HEK293 (cell line): Measurements from ENCODE around the gene SYNDIG1L.

Experiments
- CTCF ChIA-PET: fragments of 350-600 bp; formaldehyde crosslinking; extraction: SDS; loops from one replicate; lab custom pipeline; 2021; ENCODE audit warnings: antibody characterized with exemption; lab: Yijun Ruan, JAX
- POLR2A ChIA-PET: fragments of 300-600 bp; formaldehyde crosslinking; extraction: SDS; loops from one replicate; lab custom pipeline; 2020; ENCODE audit warnings: antibody characterized with exemption, inconsistent platforms; lab: Yijun Ruan, JAX
- H3K27ac ChIP-seq: fragments of 200-500 bp; sonication (Bioruptor generic); 2 replicates; pipeline ENCODE4 v1.5.1; 2014; ENCODE audit warnings: low read depth, low read length, control low read depth, inconsistent platforms; ENCODE audit errors: extremely low read depth
- H3K36me3 ChIP-seq, 2 experiments: fragments of 200-500 bp in 1 of 2; sonication (Bioruptor generic) in 1 of 2; 1 replicate in 1 of 2; 2 replicates in 1 of 2; pipeline ENCODE4 v1.5.1; 2014 to 2017; ENCODE audit warnings: inconsistent platforms in 2 of 2, low read length in 2 of 2; ENCODE audit not compliant: control insufficient read depth in 2 of 2, insufficient read depth in 1 of 2
- H3K4me1 ChIP-seq: fragments of 200-500 bp; sonication (Bioruptor generic); 2 replicates; pipeline ENCODE4 v1.5.1; 2014; ENCODE audit warnings: mild to moderate bottlenecking, low read length, inconsistent platforms; ENCODE audit not compliant: control insufficient read depth, insufficient read depth
- H3K4me3 ChIP-seq: 2 replicates; pipeline ENCODE4 v1.5.1; 2011; ENCODE audit warnings: low read depth, mild to moderate bottlenecking, control low read depth, low read length, moderate library complexity
- H3K9me3 ChIP-seq: fragments of 200-500 bp; sonication (Bioruptor generic); 2 replicates; pipeline ENCODE4 v1.5.1; 2014; ENCODE audit warnings: low read depth, low read length, inconsistent platforms; ENCODE audit not compliant: control insufficient read depth, insufficient read depth
- GLIS1 ChIP-seq: fragments of 450-650 bp; formaldehyde crosslinking; IDR thresholded peaks from 2 replicates; pipeline ENCODE4 v1.5.1; 2016; ENCODE audit warnings: missing biosample characterization, missing genetic modification characterization
- MEIS1 ChIP-seq: sonication (generic); formaldehyde crosslinking; IDR thresholded peaks from 2 replicates; pipeline ENCODE4 v1.8.1; 2022; ENCODE audit warnings: missing genetic modification reagents, mild to moderate bottlenecking, borderline replicate concordance
- PRDM1 ChIP-seq: fragments of 450-650 bp; formaldehyde crosslinking; IDR thresholded peaks from 2 replicates; pipeline ENCODE4; 2016; ENCODE audit warnings: missing biosample characterization, missing genetic modification characterization
- SETDB1 ChIP-seq: IDR thresholded peaks from one replicate; pipeline ENCODE4 v1.6.1; 2017; ENCODE audit warnings: mild to moderate bottlenecking, low read length, moderate library complexity, mixed read lengths; ENCODE audit not compliant: insufficient read length
- SP2 ChIP-seq: fragments of 450-650 bp; formaldehyde crosslinking; IDR thresholded peaks from 2 replicates; pipeline ENCODE4 v1.5.1; 2016; ENCODE audit warnings: missing biosample characterization, missing genetic modification characterization
- ZFP37 ChIP-seq: fragments of 450-650 bp; formaldehyde crosslinking; IDR thresholded peaks from 2 replicates; pipeline ENCODE4 v1.5.1; 2016; ENCODE audit warnings: missing biosample characterization, missing genetic modification characterization
- ZFP69B ChIP-seq: fragments of 450-650 bp; formaldehyde crosslinking; IDR thresholded peaks from 2 replicates; pipeline ENCODE4 v1.5.1; 2016; ENCODE audit warnings: missing biosample characterization, missing genetic modification characterization
- ZNF10 ChIP-seq: fragments of 450-650 bp; formaldehyde crosslinking; IDR thresholded peaks from 2 replicates; pipeline ENCODE4 v1.5.1; 2017; ENCODE audit warnings: missing biosample characterization, missing genetic modification characterization
- ZNF132 ChIP-seq: fragments of 450-650 bp; formaldehyde crosslinking; IDR thresholded peaks from 2 replicates; pipeline ENCODE4 v1.5.1; 2017; ENCODE audit warnings: missing biosample characterization, missing genetic modification characterization, borderline replicate concordance
- ZNF19 ChIP-seq: fragments of 450-650 bp; formaldehyde crosslinking; IDR thresholded peaks from 2 replicates; pipeline ENCODE4; 2016; ENCODE audit warnings: missing biosample characterization, missing genetic modification characterization, low read depth
- ZNF2 ChIP-seq: fragments of 450-650 bp; formaldehyde crosslinking; IDR thresholded peaks from 2 replicates; pipeline ENCODE4 v1.5.1; 2016; ENCODE audit warnings: missing biosample characterization, missing genetic modification characterization
- ZNF248 ChIP-seq: fragments of 450-650 bp; formaldehyde crosslinking; IDR thresholded peaks from 2 replicates; pipeline ENCODE4 v1.5.1; 2017; ENCODE audit warnings: missing biosample characterization, missing genetic modification characterization
- ZNF266 ChIP-seq: fragments of 450-650 bp; formaldehyde crosslinking; IDR thresholded peaks from 2 replicates; pipeline ENCODE4 v1.5.1; 2016; ENCODE audit warnings: missing biosample characterization, missing genetic modification characterization, low read depth
- ZNF302 ChIP-seq: fragments of 450-650 bp; formaldehyde crosslinking; IDR thresholded peaks from 2 replicates; pipeline ENCODE4 v1.5.1; 2016; ENCODE audit warnings: missing biosample characterization, missing genetic modification characterization, low read depth
- ZNF426 ChIP-seq: fragments of 450-650 bp; formaldehyde crosslinking; IDR thresholded peaks from 2 replicates; pipeline ENCODE4 v1.5.1; 2017; ENCODE audit warnings: missing biosample characterization, missing genetic modification characterization, mild to moderate bottlenecking, inconsistent platforms, moderate library complexity
- ZNF510 ChIP-seq: fragments of 450-650 bp; formaldehyde crosslinking; IDR thresholded peaks from 2 replicates; pipeline ENCODE4 v1.5.1; 2018; ENCODE audit warnings: mild to moderate bottlenecking, missing genetic modification characterization, missing biosample characterization; ENCODE audit not compliant: insufficient replicate concordance
- ZNF549 ChIP-seq: fragments of 450-650 bp; IDR thresholded peaks from 2 replicates; pipeline ENCODE4 v1.5.1; 2018; ENCODE audit warnings: missing biosample characterization, missing genetic modification characterization, mild to moderate bottlenecking, inconsistent platforms, moderate library complexity
- ZNF664 ChIP-seq: fragments of 450-650 bp; formaldehyde crosslinking; IDR thresholded peaks from 2 replicates; pipeline ENCODE4 v1.5.1; 2016; ENCODE audit warnings: missing biosample characterization, missing genetic modification characterization
- ZSCAN16 ChIP-seq: fragments of 450-650 bp; formaldehyde crosslinking; IDR thresholded peaks from 2 replicates; pipeline ENCODE4 v1.5.1; 2016; ENCODE audit warnings: missing biosample characterization, missing genetic modification characterization
- TF ChIP-seq, protein P1 (sequence below): fragments of 450-650 bp; formaldehyde crosslinking; optimal IDR thresholded peaks from 2 replicates; pipeline ENCODE3; 2016; ENCODE audit warnings: missing biosample characterization, mild to moderate bottlenecking, missing genetic modification characterization
- TF ChIP-seq, protein P2 (sequence below): fragments of 450-650 bp; formaldehyde crosslinking; IDR thresholded peaks from 2 replicates; pipeline ENCODE4 v1.5.1; 2016; ENCODE audit warnings: missing biosample characterization, missing genetic modification characterization
- TF ChIP-seq, protein P3 (sequence below): fragments of 450-650 bp; formaldehyde crosslinking; IDR thresholded peaks from 2 replicates; pipeline ENCODE4 v1.5.1; 2016; ENCODE audit warnings: missing biosample characterization, missing genetic modification characterization, borderline replicate concordance
- TF ChIP-seq, protein P4 (sequence below): fragments of 450-650 bp; formaldehyde crosslinking; IDR thresholded peaks from 2 replicates; pipeline ENCODE4 v1.5.1; 2016; ENCODE audit warnings: missing biosample characterization, missing genetic modification characterization
- TF ChIP-seq, protein P5 (sequence below): fragments of 450-650 bp; formaldehyde crosslinking; IDR thresholded peaks from 2 replicates; pipeline ENCODE4 v1.5.1; 2016; ENCODE audit warnings: missing biosample characterization, missing genetic modification characterization

SYNDIG1L gene

DNA sequence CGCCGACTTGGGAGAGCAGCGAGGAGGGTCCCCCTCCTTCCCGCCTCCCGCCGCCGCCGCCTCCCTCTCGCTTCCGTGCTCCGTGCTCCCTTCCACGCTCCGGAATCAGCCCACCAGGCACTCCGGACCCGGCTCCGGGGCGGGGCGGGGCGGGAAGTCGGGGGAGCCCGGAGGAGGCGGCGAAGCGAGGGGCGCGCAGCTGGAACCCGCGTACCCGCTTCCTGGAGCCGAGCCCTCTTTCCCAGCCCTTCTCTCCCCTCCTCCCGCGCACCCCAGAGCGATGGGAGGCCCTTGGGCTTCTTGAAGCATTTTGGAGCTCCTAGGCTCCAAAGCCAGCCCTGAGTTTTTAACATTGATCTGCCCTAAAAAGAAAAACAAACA, at the start of gene SYNDIG1L:
Gene SYNDIG1L, minus strand, starts transcription at position 9 of the 381 bp plus-strand sequence. CDS start 16,466 bp downstream, outside the sequence.
- ChIA-PET POLR2A (no interaction called here), CTCF (interaction anchor here (0.6 to 1.1 kb wide), 4 partner anchors 17 to 187 kb away, joined by 3 read pairs; no protein-coding TSS in a partner anchor)
- no peaks in the 10 kb centered on the region for H3K9me3 ChIP-seq
- TF ChIP-seq SETDB1 = no peak
- no peak for TF ChIP-seq ZSCAN16 (tag by site-specific recombination)
- TF ChIP-seq ZNF664 (tag by site-specific recombination) = peak; percentile 78
- no peak for TF ChIP-seq ZNF302 (tag by site-specific recombination)
- no peak for TF ChIP-seq ZNF2
- TF ChIP-seq ZNF132 = no peak
- no peak for TF ChIP-seq ZNF266 (tag by site-specific recombination)
- TF ChIP-seq, protein P1, sequence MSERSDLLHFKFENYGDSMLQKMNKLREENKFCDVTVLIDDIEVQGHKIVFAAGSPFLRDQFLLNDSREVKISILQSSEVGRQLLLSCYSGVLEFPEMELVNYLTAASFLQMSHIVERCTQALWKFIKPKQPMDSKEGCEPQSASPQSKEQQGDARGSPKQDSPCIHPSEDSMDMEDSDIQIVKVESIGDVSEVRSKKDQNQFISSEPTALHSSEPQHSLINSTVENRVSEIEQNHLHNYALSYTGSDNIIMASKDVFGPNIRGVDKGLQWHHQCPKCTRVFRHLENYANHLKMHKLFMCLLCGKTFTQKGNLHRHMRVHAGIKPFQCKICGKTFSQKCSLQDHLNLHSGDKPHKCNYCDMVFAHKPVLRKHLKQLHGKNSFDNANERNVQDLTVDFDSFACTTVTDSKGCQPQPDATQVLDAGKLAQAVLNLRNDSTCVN (tag by site-specific recombination) = peak; percentile 53
- TF ChIP-seq ZNF248 (tag by site-specific recombination) = no peak
- TF ChIP-seq, protein P2, sequence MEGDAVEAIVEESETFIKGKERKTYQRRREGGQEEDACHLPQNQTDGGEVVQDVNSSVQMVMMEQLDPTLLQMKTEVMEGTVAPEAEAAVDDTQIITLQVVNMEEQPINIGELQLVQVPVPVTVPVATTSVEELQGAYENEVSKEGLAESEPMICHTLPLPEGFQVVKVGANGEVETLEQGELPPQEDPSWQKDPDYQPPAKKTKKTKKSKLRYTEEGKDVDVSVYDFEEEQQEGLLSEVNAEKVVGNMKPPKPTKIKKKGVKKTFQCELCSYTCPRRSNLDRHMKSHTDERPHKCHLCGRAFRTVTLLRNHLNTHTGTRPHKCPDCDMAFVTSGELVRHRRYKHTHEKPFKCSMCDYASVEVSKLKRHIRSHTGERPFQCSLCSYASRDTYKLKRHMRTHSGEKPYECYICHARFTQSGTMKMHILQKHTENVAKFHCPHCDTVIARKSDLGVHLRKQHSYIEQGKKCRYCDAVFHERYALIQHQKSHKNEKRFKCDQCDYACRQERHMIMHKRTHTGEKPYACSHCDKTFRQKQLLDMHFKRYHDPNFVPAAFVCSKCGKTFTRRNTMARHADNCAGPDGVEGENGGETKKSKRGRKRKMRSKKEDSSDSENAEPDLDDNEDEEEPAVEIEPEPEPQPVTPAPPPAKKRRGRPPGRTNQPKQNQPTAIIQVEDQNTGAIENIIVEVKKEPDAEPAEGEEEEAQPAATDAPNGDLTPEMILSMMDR = no peak
- TF ChIP-seq, protein P3, sequence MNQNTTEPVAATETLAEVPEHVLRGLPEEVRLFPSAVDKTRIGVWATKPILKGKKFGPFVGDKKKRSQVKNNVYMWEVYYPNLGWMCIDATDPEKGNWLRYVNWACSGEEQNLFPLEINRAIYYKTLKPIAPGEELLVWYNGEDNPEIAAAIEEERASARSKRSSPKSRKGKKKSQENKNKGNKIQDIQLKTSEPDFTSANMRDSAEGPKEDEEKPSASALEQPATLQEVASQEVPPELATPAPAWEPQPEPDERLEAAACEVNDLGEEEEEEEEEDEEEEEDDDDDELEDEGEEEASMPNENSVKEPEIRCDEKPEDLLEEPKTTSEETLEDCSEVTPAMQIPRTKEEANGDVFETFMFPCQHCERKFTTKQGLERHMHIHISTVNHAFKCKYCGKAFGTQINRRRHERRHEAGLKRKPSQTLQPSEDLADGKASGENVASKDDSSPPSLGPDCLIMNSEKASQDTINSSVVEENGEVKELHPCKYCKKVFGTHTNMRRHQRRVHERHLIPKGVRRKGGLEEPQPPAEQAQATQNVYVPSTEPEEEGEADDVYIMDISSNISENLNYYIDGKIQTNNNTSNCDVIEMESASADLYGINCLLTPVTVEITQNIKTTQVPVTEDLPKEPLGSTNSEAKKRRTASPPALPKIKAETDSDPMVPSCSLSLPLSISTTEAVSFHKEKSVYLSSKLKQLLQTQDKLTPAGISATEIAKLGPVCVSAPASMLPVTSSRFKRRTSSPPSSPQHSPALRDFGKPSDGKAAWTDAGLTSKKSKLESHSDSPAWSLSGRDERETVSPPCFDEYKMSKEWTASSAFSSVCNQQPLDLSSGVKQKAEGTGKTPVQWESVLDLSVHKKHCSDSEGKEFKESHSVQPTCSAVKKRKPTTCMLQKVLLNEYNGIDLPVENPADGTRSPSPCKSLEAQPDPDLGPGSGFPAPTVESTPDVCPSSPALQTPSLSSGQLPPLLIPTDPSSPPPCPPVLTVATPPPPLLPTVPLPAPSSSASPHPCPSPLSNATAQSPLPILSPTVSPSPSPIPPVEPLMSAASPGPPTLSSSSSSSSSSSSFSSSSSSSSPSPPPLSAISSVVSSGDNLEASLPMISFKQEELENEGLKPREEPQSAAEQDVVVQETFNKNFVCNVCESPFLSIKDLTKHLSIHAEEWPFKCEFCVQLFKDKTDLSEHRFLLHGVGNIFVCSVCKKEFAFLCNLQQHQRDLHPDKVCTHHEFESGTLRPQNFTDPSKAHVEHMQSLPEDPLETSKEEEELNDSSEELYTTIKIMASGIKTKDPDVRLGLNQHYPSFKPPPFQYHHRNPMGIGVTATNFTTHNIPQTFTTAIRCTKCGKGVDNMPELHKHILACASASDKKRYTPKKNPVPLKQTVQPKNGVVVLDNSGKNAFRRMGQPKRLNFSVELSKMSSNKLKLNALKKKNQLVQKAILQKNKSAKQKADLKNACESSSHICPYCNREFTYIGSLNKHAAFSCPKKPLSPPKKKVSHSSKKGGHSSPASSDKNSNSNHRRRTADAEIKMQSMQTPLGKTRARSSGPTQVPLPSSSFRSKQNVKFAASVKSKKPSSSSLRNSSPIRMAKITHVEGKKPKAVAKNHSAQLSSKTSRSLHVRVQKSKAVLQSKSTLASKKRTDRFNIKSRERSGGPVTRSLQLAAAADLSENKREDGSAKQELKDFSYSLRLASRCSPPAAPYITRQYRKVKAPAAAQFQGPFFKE (tag by site-specific recombination) = no peak
- TF ChIP-seq SP2 (tag by site-specific recombination) = peak; percentile 23
- TF ChIP-seq, protein P4, sequence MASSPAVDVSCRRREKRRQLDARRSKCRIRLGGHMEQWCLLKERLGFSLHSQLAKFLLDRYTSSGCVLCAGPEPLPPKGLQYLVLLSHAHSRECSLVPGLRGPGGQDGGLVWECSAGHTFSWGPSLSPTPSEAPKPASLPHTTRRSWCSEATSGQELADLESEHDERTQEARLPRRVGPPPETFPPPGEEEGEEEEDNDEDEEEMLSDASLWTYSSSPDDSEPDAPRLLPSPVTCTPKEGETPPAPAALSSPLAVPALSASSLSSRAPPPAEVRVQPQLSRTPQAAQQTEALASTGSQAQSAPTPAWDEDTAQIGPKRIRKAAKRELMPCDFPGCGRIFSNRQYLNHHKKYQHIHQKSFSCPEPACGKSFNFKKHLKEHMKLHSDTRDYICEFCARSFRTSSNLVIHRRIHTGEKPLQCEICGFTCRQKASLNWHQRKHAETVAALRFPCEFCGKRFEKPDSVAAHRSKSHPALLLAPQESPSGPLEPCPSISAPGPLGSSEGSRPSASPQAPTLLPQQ (tag by site-specific recombination) = no peak
- no peak for TF ChIP-seq ZNF426 (tag by site-specific recombination)
- TF ChIP-seq GLIS1 (tag by site-specific recombination) = no peak
- H3K27ac ChIP-seq = no peak within 1 kb of the TSS
- no peaks in the 10 kb centered on the region for H3K4me1 ChIP-seq
- no peaks in the 10 kb centered on the region for H3K36me3 ChIP-seq
- H3K4me3 ChIP-seq = peak within 1 kb of the TSS; percentile 19

DNA sequence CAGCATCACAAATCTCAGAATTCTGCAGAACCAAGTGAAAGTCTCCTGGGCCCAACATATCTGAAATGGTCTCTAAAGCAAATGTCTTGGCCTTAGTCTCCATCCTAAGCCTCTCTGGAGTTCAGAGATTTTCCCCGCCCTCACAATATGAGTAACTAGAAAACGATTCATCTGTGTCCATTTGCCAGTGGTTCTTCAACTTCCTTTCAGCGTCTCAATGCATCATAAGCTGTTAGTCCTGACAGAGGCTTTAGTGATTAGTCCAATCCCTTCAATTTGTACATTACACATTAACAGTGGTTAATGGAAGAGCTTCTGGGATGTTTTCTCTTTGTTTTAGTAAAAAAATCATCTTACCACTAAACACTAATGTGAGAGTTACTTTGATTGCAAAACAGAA, 49.7 kb upstream of the SYNDIG1L start:
- ChIA-PET POLR2A (interaction anchor here (0.8 kb wide), 1 partner anchor 17 kb away, joined by 4 read pairs; no protein-coding TSS in a partner anchor), CTCF (interaction anchor here (0.7 kb wide), 1 partner anchor 16 kb away, joined by 4 read pairs; no protein-coding TSS in a partner anchor)
- H3K36me3 ChIP-seq = peaks cover 4 to 49% of the 10 kb centered on the region in 2 experiments; a peak in 1 of 3 replicates
- H3K27ac ChIP-seq = no peak overlapping the region
- H3K9me3 ChIP-seq = no peaks in the 10 kb centered on the region
- H3K4me3 ChIP-seq = no peak overlapping the region
- no peaks in the 10 kb centered on the region for H3K4me1 ChIP-seq
- TF ChIP-seq ZNF19 (no peak), SETDB1 (no peak), ZFP37 (tag by site-specific recombination) (no peak), PRDM1 (tag by site-specific recombination) (no peak), ZFP69B (tag by site-specific recombination) (no peak), ZNF10 (tag by site-specific recombination) (no peak), ZNF549 (tag by site-specific recombination) (no peak), ZNF248 (tag by site-specific recombination) (no peak), ZNF510 (tag by site-specific recombination) (no peak), MEIS1 (no peak)
- TF ChIP-seq, protein P5, sequence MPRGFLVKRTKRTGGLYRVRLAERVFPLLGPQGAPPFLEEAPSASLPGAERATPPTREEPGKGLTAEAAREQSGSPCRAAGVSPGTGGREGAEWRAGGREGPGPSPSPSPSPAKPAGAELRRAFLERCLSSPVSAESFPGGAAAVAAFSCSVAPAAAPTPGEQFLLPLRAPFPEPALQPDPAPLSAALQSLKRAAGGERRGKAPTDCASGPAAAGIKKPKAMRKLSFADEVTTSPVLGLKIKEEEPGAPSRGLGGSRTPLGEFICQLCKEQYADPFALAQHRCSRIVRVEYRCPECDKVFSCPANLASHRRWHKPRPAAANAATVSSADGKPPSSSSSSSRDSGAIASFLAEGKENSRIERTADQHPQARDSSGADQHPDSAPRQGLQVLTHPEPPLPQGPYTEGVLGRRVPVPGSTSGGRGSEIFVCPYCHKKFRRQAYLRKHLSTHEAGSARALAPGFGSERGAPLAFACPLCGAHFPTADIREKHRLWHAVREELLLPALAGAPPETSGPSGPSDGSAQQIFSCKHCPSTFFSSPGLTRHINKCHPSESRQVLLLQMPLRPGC (tag by site-specific recombination) = no peak
